Esophagus squamous epithelium (tissue), 5 donors: ENCODE data around the gene DPEP1. TPM values are rescaled to one million over a fixed set of nuclear protein-coding genes. Genes with fewer than 3 reads are reported as not detected.

Experiments
- DNase-seq: peaks from one replicate; lab custom pipeline; 2025; lab: John Stamatoyannopoulos, UW
- H3K27ac ChIP-seq, 4 donors: fragments of 200-600 bp; sonication (generic); one replicate each; pipeline ENCODE4 v1.5.1; 2016 to 2019; ENCODE audit warnings: mild to moderate bottlenecking in 1 of 4
- H3K27me3 ChIP-seq, 4 donors: fragments of 200-600 bp; sonication (generic); 1 replicate in 3 of 4; 2 replicates in 1 of 4; pipeline versions ENCODE4 v1.5.1 to v1.6.0; 2017 to 2021; ENCODE audit warnings: antibody characterized with exemption in 1 of 4
- H3K36me3 ChIP-seq, 3 donors: fragments of 200-600 bp; sonication (generic); one replicate each; pipeline ENCODE4 v1.5.1; 2016 to 2019
- H3K4me1 ChIP-seq, 3 donors: fragments of 200-600 bp; sonication (generic); one replicate each; pipeline ENCODE4 v1.5.1; 2017 to 2019
- H3K4me3 ChIP-seq, 4 donors: fragments of 200-600 bp; sonication (generic); 1 replicate in 3 of 4; 2 replicates in 1 of 4; pipeline ENCODE4 v1.5.1; 2016 to 2019; ENCODE audit warnings: mild to moderate bottlenecking in 2 of 4, moderate library complexity in 1 of 4
- H3K9me3 ChIP-seq, 3 donors: fragments of 200-600 bp; sonication (generic); one replicate each; pipeline ENCODE4 v1.5.1; 2016 to 2019
- CTCF ChIP-seq, 6 experiments: fragments of 450-650 bp in 4 of 6; fragments of 200-600 bp in 2 of 6; sonication (generic) in 2 of 6; IDR thresholded peaks; one replicate each; pipeline ENCODE4 v1.5.1; 2016 to 2019; ENCODE audit warnings: antibody characterized with exemption in 6 of 6, mild to moderate bottlenecking in 4 of 6, moderate library complexity in 4 of 6
- POLR2A ChIP-seq, 4 donors: fragments of 450-650 bp; IDR thresholded peaks; one replicate each; pipeline ENCODE4 v1.6.1; 2017; ENCODE audit warnings: antibody characterized with exemption in 4 of 4, mild to moderate bottlenecking in 4 of 4, moderate library complexity in 3 of 4
- whole genome bisulfite sequencing, 2 donors: methylation state at CpG; one replicate each; pipeline ENCODE4 v1.1.5; 2018; 5-methylcytosine and 5-hydroxymethylcytosine counted together
- intact Hi-C: fragments of 100-400 bp; cut with DNase I; formaldehyde crosslinking; loops from one replicate; pipeline ENCODE4 v1.15.0; 2022
- total RNA-seq, 4 donors: library from RNA; depleted of rRNA; stranded (reverse); fragments of >200 nt; gene quantifications; one replicate each; pipeline ENCODE4 v1.1.0, GENCODE V29; 2016
- donor health status: DM: yes; HTN: yes; CAD: no.

The DPEP1 gene
- total RNA-seq, 4 donors from 2014 or later: 0.76 to 4.1 TPM; not detected in 2

GRCh38 chr16:89638455-89638854 is 25.0 kb downstream of the DPEP1 start:
- no peak for TF ChIP-seq CTCF (IDR thresholded peaks at IDR 0.05)
- TF ChIP-seq POLR2A (IDR thresholded peaks at IDR 0.05): no peak
- no peaks in the 10 kb centered on the region for H3K36me3 ChIP-seq
- peaks cover 0 to 50% (median 0%) of the 10 kb centered on the region in 4 donors for H3K27me3 ChIP-seq
- no peak overlapping the region for H3K27ac ChIP-seq
- H3K9me3 ChIP-seq: no peaks in the 10 kb centered on the region
- no peak overlapping the region for H3K4me3 ChIP-seq
- intact Hi-C loops: no loop called here
- 51 to 57% methylated on average over 6 to 10 of the region's 10 CpGs for WGBS, 2 donors
- DNase-seq: no peak
- peaks cover 0 to 22% (median 8%) of the 10 kb centered on the region in 3 donors for H3K4me1 ChIP-seq

DNA sequence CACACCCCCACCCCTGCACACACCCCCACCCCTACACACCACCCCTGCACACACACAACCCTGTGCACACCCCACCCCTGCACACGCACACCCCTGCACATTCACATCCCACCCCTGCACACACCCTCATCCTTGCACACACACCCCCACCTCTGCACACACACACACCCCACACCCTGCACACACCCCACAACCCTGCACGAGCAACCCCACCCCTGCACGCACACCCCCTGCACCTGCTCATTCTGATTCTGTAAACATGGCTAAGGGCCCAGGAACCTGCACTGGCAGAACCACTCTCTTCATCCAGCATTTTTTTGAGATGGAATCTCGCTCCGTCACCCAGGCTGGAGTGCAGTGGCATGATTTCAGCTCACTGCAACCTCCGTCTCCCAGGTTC is 25.9 kb downstream of the DPEP1 start:
- DNase-seq: no peak
- Histone ChIP-seq H3K27ac (no peak overlapping the region), H3K4me1 (peaks cover 0 to 22% (median 8%) of the 10 kb centered on the region in 3 donors), H3K27me3 (peaks cover 0 to 41% (median 0%) of the 10 kb centered on the region in 4 donors), H3K9me3 (no peaks in the 10 kb centered on the region), H3K4me3 (no peak overlapping the region), H3K36me3 (peaks cover 0 to 6% (median 0%) of the 10 kb centered on the region in 3 donors)
- intact Hi-C loops: no loop called here
- 56 to 64% methylated on average over 2 to 4 of the region's 6 CpGs for WGBS, 2 donors
- TF ChIP-seq POLR2A (IDR thresholded peaks at IDR 0.05) (no peak), CTCF (IDR thresholded peaks at IDR 0.05) (no peak)

- Histone ChIP-seq H3K27me3 (peaks cover 0 to 22% (median 0%) of the 10 kb centered on the region in 4 donors), H3K4me1 (peaks cover 0 to 22% (median 8%) of the 10 kb centered on the region in 3 donors), H3K9me3 (no peaks in the 10 kb centered on the region), H3K4me3 (peak overlapping the region in 3 of 4 donors; percentile 36 to 54 (median 36)), H3K36me3 (peaks cover 8 to 28% (median 14%) of the 10 kb centered on the region in 3 donors), H3K27ac (no peak overlapping the region)
- intact Hi-C loops: no loop called here
- WGBS, 2 donors: 14 to 44% methylated on average over 4 to 11 of the region's 14 CpGs
- no peak for TF ChIP-seq CTCF (IDR thresholded peaks at IDR 0.05)
- TF ChIP-seq POLR2A (IDR thresholded peaks at IDR 0.05): no peak
- DNase-seq: no peak
Measured at GRCh38 chr16:89641458-89642119, 28.1 kb downstream of the DPEP1 start.

DNA sequence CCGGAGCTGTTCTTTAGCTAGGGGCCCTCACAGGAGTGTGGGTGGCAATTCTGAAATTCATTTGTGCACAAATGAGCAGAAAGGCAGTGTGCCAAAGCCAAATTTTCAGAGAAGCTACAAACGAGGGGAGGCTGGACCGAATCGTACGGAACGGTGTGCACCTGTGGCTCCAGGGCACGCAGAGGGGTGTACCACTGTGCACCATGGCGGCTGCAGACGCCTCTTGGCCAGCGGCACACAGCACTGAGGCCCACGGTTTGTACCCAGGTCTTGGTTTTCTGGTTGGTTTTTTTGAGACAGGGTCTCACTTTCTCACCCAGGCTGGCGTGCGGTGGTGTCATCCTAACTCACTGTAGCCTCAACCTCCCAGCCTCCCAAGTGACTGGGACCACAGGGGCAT is 29.1 kb downstream of the DPEP1 start:
- Histone ChIP-seq H3K4me1 (peaks cover 0 to 22% (median 8%) of the 10 kb centered on the region in 3 donors), H3K4me3 (no peak overlapping the region), H3K27ac (no peak overlapping the region), H3K9me3 (no peaks in the 10 kb centered on the region), H3K36me3 (peaks cover 8 to 37% (median 23%) of the 10 kb centered on the region in 3 donors), H3K27me3 (peaks cover 0 to 13% (median 0%) of the 10 kb centered on the region in 4 donors)
- 56 to 75% methylated on average over 9 to 11 of the region's 13 CpGs for WGBS, 2 donors
- intact Hi-C loops: no loop called here
- DNase-seq: no peak
- no peak for TF ChIP-seq CTCF (IDR thresholded peaks at IDR 0.05)

DNA sequence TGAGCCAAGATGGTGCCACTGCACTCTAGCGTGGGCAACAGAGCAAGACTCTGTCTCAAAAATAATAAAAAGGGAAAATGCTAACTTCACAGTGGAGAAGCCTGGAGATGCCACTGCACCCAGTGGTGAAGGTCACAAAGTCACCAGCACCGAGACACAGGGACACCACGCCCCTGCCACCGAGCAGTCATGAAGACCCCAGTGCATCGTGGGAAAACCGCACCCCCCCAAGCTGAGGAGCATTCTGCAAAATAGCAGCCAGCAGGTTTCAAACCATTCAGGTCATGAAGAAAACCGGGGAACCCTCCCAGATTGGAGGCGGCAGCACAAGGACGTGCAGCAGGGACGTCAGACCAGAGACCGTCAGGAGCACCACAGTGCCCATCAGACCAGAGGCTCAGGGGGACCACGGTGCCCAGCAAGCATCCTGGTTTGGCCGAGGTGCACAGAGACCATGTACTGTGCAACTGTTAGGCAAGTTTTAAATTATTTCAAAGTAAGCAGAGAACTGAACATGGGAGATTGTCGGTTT is 30.4 kb downstream of the DPEP1 start:
- no peak overlapping the region for H3K4me3 ChIP-seq
- TF ChIP-seq CTCF (IDR thresholded peaks at IDR 0.05): no peak
- TF ChIP-seq POLR2A (IDR thresholded peaks at IDR 0.05): no peak
- peaks cover 8 to 44% (median 23%) of the 10 kb centered on the region in 3 donors for H3K36me3 ChIP-seq
- H3K4me1 ChIP-seq: peaks cover 0 to 22% (median 8%) of the 10 kb centered on the region in 3 donors
- DNase-seq: no peak
- WGBS, 2 donors: 56 to 83% methylated on average over 6 to 7 of the region's 14 CpGs
- H3K9me3 ChIP-seq: no peaks in the 10 kb centered on the region
- H3K27ac ChIP-seq: no peak overlapping the region
- intact Hi-C loops: no loop called here
- peaks cover 0 to 8% (median 0%) of the 10 kb centered on the region in 4 donors for H3K27me3 ChIP-seq
